ENCODE results near the gene GRK3.

GRCh38 chr22:25688627-25689026 lies 124.2 kb downstream of the GRK3 start:
- TF ChIP-seq, protein P1, sequence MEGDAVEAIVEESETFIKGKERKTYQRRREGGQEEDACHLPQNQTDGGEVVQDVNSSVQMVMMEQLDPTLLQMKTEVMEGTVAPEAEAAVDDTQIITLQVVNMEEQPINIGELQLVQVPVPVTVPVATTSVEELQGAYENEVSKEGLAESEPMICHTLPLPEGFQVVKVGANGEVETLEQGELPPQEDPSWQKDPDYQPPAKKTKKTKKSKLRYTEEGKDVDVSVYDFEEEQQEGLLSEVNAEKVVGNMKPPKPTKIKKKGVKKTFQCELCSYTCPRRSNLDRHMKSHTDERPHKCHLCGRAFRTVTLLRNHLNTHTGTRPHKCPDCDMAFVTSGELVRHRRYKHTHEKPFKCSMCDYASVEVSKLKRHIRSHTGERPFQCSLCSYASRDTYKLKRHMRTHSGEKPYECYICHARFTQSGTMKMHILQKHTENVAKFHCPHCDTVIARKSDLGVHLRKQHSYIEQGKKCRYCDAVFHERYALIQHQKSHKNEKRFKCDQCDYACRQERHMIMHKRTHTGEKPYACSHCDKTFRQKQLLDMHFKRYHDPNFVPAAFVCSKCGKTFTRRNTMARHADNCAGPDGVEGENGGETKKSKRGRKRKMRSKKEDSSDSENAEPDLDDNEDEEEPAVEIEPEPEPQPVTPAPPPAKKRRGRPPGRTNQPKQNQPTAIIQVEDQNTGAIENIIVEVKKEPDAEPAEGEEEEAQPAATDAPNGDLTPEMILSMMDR (conservative IDR thresholded peaks at IDR 0.05; ENCODE audit: low read depth, low read length), result no peak
- TF ChIP-seq EZH2 (IDR thresholded peaks at IDR 0.05; ENCODE audit: borderline replicate concordance, low read depth, low read length, poor library complexity, severe bottlenecking), result no peak

Measured in A673 (cell line).